Ovary (tissue), 9 donors: ENCODE measurements around the gene PARS2. TPM values are rescaled to one million over a fixed set of nuclear protein-coding genes. Genes with fewer than 3 reads are reported as not detected.
A peak's percentile ranks its signal among the peaks of the same experiment; 100 is the strongest.

ENCODE experiments used
- DNase-seq, 5 donors: peaks; one replicate each; pipeline ENCODE4 v3.0.0-alpha.2; 2019 to 2020
- H3K27ac ChIP-seq, 2 donors: fragments of 200-600 bp; one replicate each; pipeline versions ENCODE4 v1.5.1 to v1.8.0; 2019 to 2022
- H3K27me3 ChIP-seq: fragments of 200-600 bp; one replicate; pipeline ENCODE4 v1.8.0; 2022
- H3K36me3 ChIP-seq: fragments of 200-600 bp; sonication (generic); one replicate; pipeline ENCODE4 v1.5.1; 2019
- H3K4me1 ChIP-seq: one replicate; pipeline ENCODE4 v1.8.1; 2013; ENCODE audit warnings: mild to moderate bottlenecking, moderate library complexity; ENCODE audit not compliant: insufficient read depth
- H3K4me3 ChIP-seq: fragments of 200-600 bp; sonication (generic); one replicate; pipeline ENCODE4 v1.5.1; 2017
- H3K9me3 ChIP-seq, 2 donors: fragments of 200-600 bp in 1 of 2; sonication (generic) in 1 of 2; one replicate each; pipeline versions ENCODE4 v1.5.1 to v1.8.1; 2013 to 2019; ENCODE audit warnings: mild to moderate bottlenecking in 1 of 2, moderate library complexity in 1 of 2
- EP300 ChIP-seq: sonication (generic); formaldehyde crosslinking; IDR thresholded peaks from one replicate; pipeline ENCODE4 v1.6.1; 2017; ENCODE audit warnings: antibody characterized with exemption
- POLR2A ChIP-seq: fragments of 450-650 bp; IDR thresholded peaks from one replicate; pipeline ENCODE4 v1.6.1; 2017; ENCODE audit warnings: antibody characterized with exemption, mild to moderate bottlenecking, moderate library complexity
- WGBS, 3 donors: extraction: QIAGEN DNeasy Blood & Tissue Kit in 1 of 3; methylation state at CpG; one replicate each; pipeline versions ENCODE4 v1.1.5 to v1.1.7; 2013 to 2017; 5-methylcytosine and 5-hydroxymethylcytosine counted together
- intact Hi-C, 4 donors: fragments of 100-400 bp; cut with DNase I; formaldehyde crosslinking; loops; one replicate each; pipeline versions ENCODE4 v1.11.0 to v1.15.1; 2022 to 2023
- polyA plus RNA-seq, 2 donors: library from polyadenylated mRNA; stranded (reverse); fragments of 200-250 nt in 1 of 2; fragments of 350-450 nt in 1 of 2; fragmentation: Illumina TruSeq in 1 of 2; extraction: RNeasy Lipid Tissue Mini Kit (QIAGEN cat#74804) in 1 of 2; gene quantifications; one replicate each; pipeline ENCODE4 v1.2.3, GENCODE V29; 2013 to 2014
- total RNA-seq, 7 donors: library from RNA; depleted of rRNA in 2 of 7; stranded (reverse); fragments of >200 nt in 2 of 7; fragmentation: NEBNext Ultra II Directional in 3 of 7; extraction: Animal tissue kit (Norgen Biotek cat#: 25700) in 3 of 7; gene quantifications; one replicate each; pipeline versions ENCODE4 v1.1.0 to v1.2.4, GENCODE V29; 2016 to 2023
- TF ChIP-seq, protein P1 (sequence below), 3 donors: fragments of 450-650 bp in 2 of 3; fragments of 200-600 bp in 1 of 3; IDR thresholded peaks; one replicate each; pipeline versions ENCODE4 v1.5.1 to v1.8.0; 2016 to 2022; ENCODE audit warnings: antibody characterized with exemption in 3 of 3, mild to moderate bottlenecking in 1 of 3
- donor health status: DM: no; HTN: no; CAD: no; lungs with moderate emphysema.
- donor health status: DM: no; HTN: no; CAD: no.
- donor health status: Bipolar disorder and iron deficiency.
- donor health status: DM: yes; HTN: yes; CAD: no.
- donor health status: DM: no; HTN: no; CAD: no.
- donor health status: DM: yes; HTN: yes; CAD: no.

The PARS2 gene
- total and polyA plus RNA-seq, 9 donors = 3.2 to 9.6 (median 6.4) TPM

GRCh38 chr1:54805981-54806381 is 41.7 kb upstream of the PARS2 start:
- WGBS, 3 donors = 47 to 77% (median 55%) methylated on average over 35 of the region's 35 CpGs
- no peak overlapping the region for H3K27ac ChIP-seq
- TF ChIP-seq POLR2A (no peak), EP300 (no peak)
- TF ChIP-seq, protein P1, sequence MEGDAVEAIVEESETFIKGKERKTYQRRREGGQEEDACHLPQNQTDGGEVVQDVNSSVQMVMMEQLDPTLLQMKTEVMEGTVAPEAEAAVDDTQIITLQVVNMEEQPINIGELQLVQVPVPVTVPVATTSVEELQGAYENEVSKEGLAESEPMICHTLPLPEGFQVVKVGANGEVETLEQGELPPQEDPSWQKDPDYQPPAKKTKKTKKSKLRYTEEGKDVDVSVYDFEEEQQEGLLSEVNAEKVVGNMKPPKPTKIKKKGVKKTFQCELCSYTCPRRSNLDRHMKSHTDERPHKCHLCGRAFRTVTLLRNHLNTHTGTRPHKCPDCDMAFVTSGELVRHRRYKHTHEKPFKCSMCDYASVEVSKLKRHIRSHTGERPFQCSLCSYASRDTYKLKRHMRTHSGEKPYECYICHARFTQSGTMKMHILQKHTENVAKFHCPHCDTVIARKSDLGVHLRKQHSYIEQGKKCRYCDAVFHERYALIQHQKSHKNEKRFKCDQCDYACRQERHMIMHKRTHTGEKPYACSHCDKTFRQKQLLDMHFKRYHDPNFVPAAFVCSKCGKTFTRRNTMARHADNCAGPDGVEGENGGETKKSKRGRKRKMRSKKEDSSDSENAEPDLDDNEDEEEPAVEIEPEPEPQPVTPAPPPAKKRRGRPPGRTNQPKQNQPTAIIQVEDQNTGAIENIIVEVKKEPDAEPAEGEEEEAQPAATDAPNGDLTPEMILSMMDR (IDR thresholded peaks at IDR 0.05) = no peak
- H3K27me3 ChIP-seq = no peaks in the 10 kb centered on the region
- H3K36me3 ChIP-seq = no peaks in the 10 kb centered on the region
- H3K4me1 ChIP-seq = no peaks in the 10 kb centered on the region
- no peak for DNase-seq
- intact Hi-C loops = loop anchor here (5.0 to 10.0 kb wide), 6 partner anchors 311 to 1319 kb away; no protein-coding TSS in a partner anchor
- no peak overlapping the region for H3K4me3 ChIP-seq
- no peaks in the 10 kb centered on the region for H3K9me3 ChIP-seq

- Histone ChIP-seq H3K27me3 (no peaks in the 10 kb centered on the region), H3K27ac (no peak overlapping the region), H3K9me3 (no peaks in the 10 kb centered on the region), H3K36me3 (no peaks in the 10 kb centered on the region), H3K4me1 (no peaks in the 10 kb centered on the region), H3K4me3 (no peak overlapping the region)
- WGBS, 3 donors = 88 to 95% (median 92%) methylated on average over 3 of the region's 3 CpGs
- intact Hi-C loops = loop anchor here (5.0 to 10.0 kb wide), 6 partner anchors 311 to 1318 kb away; no protein-coding TSS in a partner anchor
- TF ChIP-seq POLR2A (no peak), EP300 (no peak)
- TF ChIP-seq, protein P1 (IDR thresholded peaks at IDR 0.05) = no peak
- no peak for DNase-seq
Measured at GRCh38 chr1:54805466-54805865, 41.1 kb upstream of the PARS2 start.

GRCh38 chr1:54804471-54805132 is 40.3 kb upstream of the PARS2 start:
- TF ChIP-seq EP300 = no peak
- TF ChIP-seq POLR2A = no peak
- TF ChIP-seq, protein P1 (IDR thresholded peaks at IDR 0.05) = no peak
- Histone ChIP-seq H3K4me3 (no peak overlapping the region), H3K36me3 (no peaks in the 10 kb centered on the region), H3K27ac (no peak overlapping the region), H3K4me1 (no peaks in the 10 kb centered on the region), H3K9me3 (no peaks in the 10 kb centered on the region), H3K27me3 (no peaks in the 10 kb centered on the region)
- DNase-seq = peak in 1 of 5 donors; percentile 23
- WGBS, 3 donors = 78 to 89% (median 79%) methylated on average over 6 of the region's 6 CpGs
- intact Hi-C loops = loop anchor here (5.0 to 10.0 kb wide), 6 partner anchors 310 to 1317 kb away; no protein-coding TSS in a partner anchor

DNA sequence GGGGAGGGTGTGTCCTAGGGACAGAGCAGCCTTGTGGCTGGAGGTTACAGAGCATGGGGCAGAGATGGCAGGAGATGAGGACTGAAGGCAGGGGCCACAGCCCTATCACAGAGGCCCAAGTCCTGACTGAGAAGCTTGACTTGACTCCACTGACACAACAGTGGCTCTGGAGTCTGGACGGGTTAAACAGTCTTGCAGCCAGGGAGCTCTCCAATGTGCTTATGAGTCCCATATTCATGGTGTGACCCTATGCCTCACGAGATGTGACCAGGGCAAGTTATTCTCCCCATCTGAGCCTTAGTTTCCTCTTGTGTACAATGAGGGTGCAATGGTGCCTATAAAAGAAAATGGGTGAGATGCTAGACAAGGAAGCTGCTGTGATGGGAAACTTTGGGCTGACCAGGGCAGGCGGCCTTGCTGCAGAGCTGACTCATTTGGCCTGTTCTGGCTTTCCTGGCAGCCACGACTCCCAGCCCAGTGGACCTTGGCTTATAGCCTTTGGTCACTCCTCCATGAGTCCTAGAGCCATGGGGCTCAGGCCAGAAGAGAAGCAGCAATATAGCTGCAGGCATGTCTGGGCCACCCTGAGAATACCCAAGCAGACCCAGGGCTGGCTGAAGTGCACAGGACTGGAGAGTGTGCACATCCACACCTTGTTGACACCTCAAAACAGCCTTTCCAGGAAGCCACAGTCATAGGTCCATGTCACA is 39.6 kb upstream of the PARS2 start:
- peak in 3 of 5 donors; percentile 33 to 63 (median 33) for DNase-seq
- Histone ChIP-seq H3K4me3 (no peak overlapping the region), H3K4me1 (no peaks in the 10 kb centered on the region), H3K27me3 (no peaks in the 10 kb centered on the region), H3K27ac (no peak overlapping the region), H3K9me3 (no peaks in the 10 kb centered on the region), H3K36me3 (no peaks in the 10 kb centered on the region)
- TF ChIP-seq EP300 (no peak), POLR2A (no peak)
- TF ChIP-seq, protein P1 (IDR thresholded peaks at IDR 0.05) = no peak
- WGBS, 3 donors = 38 to 40% (median 39%) methylated on average over 4 of the region's 4 CpGs
- intact Hi-C loops = loop anchor here (10.0 kb wide), 5 partner anchors 309 to 949 kb away; no protein-coding TSS in a partner anchor
